ENCODE measurements around the gene NFATC1. TPM values are rescaled to one million over a fixed set of nuclear protein-coding genes. Genes with fewer than 3 reads are reported as not detected.

Gene NFATC1
- polyA plus RNA-seq, 1 donor from 2014 or later: 0.37 TPM

- Histone ChIP-seq H3K4me3 (ENCODE audit: low read length) (no peak overlapping the region), H3K9me2 (ENCODE audit: insufficient read depth, low read length) (no peaks in the 10 kb centered on the region)
- TF ChIP-seq TAF1 (IDR thresholded peaks at IDR 0.05; ENCODE audit: low read depth) (no peak), MXI1 (conservative IDR thresholded peaks at IDR 0.05; ENCODE audit: poor library complexity, severe bottlenecking) (no peak), SMC3 (conservative IDR thresholded peaks at IDR 0.05; ENCODE audit: poor library complexity) (no peak), REST (IDR thresholded peaks at IDR 0.05; ENCODE audit: borderline replicate concordance) (no peak), CTCF (IDR thresholded peaks at IDR 0.05; ENCODE audit: poor library complexity, severe bottlenecking) (no peak), POLR2AphosphoS5 (IDR thresholded peaks at IDR 0.05) (no peak), RAD21 (conservative IDR thresholded peaks at IDR 0.05) (no peak), EP300 (conservative IDR thresholded peaks at IDR 0.05; ENCODE audit: poor library complexity, severe bottlenecking) (no peak), EZH2 (IDR thresholded peaks at IDR 0.05; ENCODE audit: borderline replicate concordance, insufficient read depth, low read length, poor library complexity, severe bottlenecking) (no peak)
Observed at GRCh38 chr18:79355433-79356335, 40.0 kb upstream of the NFATC1 start.

GRCh38 chr18:79356435-79356834 lies 39.3 kb upstream of the NFATC1 start:
- Histone ChIP-seq H3K9me3 (ENCODE audit: low read length) (no peaks in the 10 kb centered on the region), H3K9me2 (ENCODE audit: insufficient read depth, low read length) (no peaks in the 10 kb centered on the region), H4K20me1 (ENCODE audit: insufficient read depth) (no peaks in the 10 kb centered on the region), H3K36me3 (ENCODE audit: insufficient read depth, low read length) (no peaks in the 10 kb centered on the region), H3K4me2 (ENCODE audit: low read length) (no peak overlapping the region), H3K79me2 (replicated peaks; ENCODE audit: insufficient read depth, low read length) (no peaks in the 10 kb centered on the region), H3K4me3 (ENCODE audit: low read length) (no peak overlapping the region), H3K9ac (ENCODE audit: low read length) (no peak overlapping the region), H3K27me3 (ENCODE audit: insufficient read depth, low read depth, low read length) (no peaks in the 10 kb centered on the region), H3K27ac (ENCODE audit: low read length) (no peak overlapping the region), H3F3A (ENCODE audit: insufficient read depth, low read length, poor library complexity, severe bottlenecking) (no peaks in the 10 kb centered on the region), H2AFZ (ENCODE audit: low read depth, low read length) (no peak overlapping the region)
- TF ChIP-seq CTCF (IDR thresholded peaks at IDR 0.05; ENCODE audit: poor library complexity, severe bottlenecking): no peak
- TF ChIP-seq SMC3 (conservative IDR thresholded peaks at IDR 0.05; ENCODE audit: poor library complexity): no peak

More at GRCh38 chr18:79355433-79356335, 40.0 kb upstream of the NFATC1 start:
- Histone ChIP-seq H2AFZ (ENCODE audit: low read depth, low read length) (no peak overlapping the region), H4K20me1 (ENCODE audit: insufficient read depth) (no peaks in the 10 kb centered on the region), H3K4me2 (ENCODE audit: low read length) (no peak overlapping the region), H3K36me3 (ENCODE audit: insufficient read depth, low read length) (no peaks in the 10 kb centered on the region), H3K9ac (ENCODE audit: low read length) (no peak overlapping the region), H3K9me3 (ENCODE audit: low read length) (no peaks in the 10 kb centered on the region), H3K27me3 (ENCODE audit: insufficient read depth, low read depth, low read length) (no peaks in the 10 kb centered on the region), H3K79me2 (replicated peaks; ENCODE audit: insufficient read depth, low read length) (no peaks in the 10 kb centered on the region), H3K27ac (ENCODE audit: low read length) (no peak overlapping the region), H3F3A (ENCODE audit: insufficient read depth, low read length, poor library complexity, severe bottlenecking) (no peaks in the 10 kb centered on the region)
